Measurements from ENCODE around the gene ANGPTL8.

DNA sequence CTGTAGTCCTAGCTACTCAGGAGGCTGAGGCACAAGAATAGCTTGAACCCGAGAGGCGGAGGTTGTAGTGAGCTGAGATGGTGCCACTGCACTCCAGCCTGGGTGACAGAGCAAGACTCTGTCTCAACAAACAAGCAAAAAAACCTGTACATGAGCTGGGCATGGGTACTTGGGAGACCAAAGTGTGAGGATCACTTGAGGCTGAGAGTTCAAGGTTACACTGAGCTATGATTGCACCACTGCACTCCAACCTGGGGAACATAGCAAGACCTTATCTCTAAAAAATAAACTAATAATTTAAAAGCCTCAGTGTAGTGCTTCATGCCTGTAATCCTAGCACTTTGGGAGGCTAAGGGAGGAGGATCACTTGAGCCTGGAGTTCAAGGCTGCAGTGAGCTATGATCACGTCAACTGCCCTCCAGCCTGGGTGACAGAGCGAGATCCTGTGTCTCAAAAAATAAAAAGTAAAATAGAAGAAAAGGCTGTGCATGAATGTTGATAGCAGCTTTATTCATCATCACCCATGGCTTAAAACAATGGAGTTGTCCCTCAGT is 35.2 kb downstream of the ANGPTL8 start:
- TF ChIP-seq, protein P1, sequence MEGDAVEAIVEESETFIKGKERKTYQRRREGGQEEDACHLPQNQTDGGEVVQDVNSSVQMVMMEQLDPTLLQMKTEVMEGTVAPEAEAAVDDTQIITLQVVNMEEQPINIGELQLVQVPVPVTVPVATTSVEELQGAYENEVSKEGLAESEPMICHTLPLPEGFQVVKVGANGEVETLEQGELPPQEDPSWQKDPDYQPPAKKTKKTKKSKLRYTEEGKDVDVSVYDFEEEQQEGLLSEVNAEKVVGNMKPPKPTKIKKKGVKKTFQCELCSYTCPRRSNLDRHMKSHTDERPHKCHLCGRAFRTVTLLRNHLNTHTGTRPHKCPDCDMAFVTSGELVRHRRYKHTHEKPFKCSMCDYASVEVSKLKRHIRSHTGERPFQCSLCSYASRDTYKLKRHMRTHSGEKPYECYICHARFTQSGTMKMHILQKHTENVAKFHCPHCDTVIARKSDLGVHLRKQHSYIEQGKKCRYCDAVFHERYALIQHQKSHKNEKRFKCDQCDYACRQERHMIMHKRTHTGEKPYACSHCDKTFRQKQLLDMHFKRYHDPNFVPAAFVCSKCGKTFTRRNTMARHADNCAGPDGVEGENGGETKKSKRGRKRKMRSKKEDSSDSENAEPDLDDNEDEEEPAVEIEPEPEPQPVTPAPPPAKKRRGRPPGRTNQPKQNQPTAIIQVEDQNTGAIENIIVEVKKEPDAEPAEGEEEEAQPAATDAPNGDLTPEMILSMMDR (IDR thresholded peaks at IDR 0.05 in 8 of 11, conservative IDR thresholded peaks at IDR 0.05 in 3 of 11): no peak
- no peak for TF ChIP-seq POLR2A (IDR thresholded peaks at IDR 0.05)
